ENCODE measurements around the gene APCDD1.
"Not testable (repeated sequence)": the region's sequence is repeated elsewhere in the genome, so short reads cannot be mapped to it uniquely, and the experiment has no call there.

APCDD1 gene

DNA sequence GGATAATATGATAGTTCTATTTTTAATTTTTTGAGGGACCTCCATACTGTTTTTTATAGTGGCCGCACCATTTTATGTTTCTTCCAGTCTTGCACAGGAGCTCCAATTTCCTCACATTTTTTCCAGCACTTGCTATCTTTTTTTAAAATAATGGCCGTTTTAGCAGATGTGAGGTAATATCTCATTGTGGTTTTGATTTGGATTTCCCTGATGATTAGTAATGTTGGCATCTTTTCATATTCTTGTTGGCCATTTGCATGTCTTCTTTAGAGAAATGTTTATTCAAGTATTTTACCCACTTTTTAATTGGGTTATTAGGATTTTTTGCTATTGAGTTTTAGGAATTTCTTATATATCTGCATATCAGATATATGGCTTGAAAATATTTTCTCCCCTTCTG, 41.5 kb downstream of the APCDD1 start:
- ATAC-seq (no peak), DNase-seq (no peak)

DNA sequence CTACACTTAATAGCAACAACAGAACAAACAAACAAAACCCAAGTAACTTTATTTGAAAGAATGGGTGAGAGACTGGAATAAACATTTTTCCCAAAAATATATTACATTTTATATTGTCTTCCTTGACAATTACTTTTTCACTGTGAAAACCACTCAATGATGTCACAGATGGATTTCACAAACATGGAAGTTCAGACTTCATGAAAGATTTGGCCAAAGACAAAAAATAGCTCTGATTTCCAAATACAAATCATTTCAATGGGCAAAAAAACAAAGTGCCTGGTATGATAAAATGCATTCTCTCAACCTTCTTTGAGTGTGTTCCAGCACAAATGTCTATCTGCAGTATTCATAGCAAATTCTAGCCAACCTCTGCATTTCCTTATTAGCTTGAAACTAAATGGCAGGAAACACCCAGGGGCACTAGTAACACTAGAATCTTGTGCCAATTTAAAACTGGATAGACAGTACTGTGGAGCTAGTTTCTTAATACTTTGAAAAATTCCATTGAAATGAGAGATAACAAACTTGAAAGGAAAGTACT, 42.8 kb downstream of the APCDD1 start:
- ATAC-seq = no peak
- no peak for DNase-seq

DNA sequence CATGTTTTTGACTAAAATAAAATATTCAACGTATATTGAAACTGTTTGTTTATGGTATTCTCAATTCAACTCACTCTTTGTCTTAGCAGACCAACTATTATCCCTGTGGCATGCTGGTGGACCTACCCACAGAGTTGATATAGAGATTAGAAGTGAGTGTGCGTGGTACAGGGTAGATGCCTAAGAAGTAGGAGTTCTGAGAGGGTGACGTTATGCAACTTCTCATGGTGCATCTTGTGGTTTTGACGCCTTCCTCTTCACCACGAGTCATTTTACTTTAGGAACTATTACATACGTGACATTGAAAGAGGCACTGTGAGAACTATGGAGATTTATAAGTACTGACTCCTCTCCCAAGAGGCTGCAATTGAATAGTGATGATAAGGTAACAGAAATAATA, 44.8 kb downstream of the APCDD1 start:
- ATAC-seq (peak; percentile 94), DNase-seq (no peak)

DNA sequence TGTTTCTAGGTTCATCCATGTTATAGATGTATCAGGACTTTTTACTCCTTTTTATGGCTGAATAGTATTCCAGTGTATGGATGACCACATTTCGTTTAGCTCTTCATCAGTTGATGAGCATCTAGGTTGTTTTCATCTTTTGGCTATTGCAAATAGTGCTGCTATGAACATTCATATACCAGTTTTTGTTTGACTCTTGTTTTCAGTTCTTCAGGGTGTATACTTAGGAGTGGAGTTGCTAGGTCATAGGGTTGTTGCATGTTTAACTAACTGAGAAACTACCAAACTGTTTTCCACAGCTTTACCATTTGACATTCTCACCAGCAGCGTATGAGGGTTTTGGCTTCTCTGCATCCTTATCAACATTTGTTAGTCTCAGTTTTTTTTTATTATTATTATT, 45.6 kb downstream of the APCDD1 start:
- DNase-seq = no peak
- ATAC-seq = no peak

DNA sequence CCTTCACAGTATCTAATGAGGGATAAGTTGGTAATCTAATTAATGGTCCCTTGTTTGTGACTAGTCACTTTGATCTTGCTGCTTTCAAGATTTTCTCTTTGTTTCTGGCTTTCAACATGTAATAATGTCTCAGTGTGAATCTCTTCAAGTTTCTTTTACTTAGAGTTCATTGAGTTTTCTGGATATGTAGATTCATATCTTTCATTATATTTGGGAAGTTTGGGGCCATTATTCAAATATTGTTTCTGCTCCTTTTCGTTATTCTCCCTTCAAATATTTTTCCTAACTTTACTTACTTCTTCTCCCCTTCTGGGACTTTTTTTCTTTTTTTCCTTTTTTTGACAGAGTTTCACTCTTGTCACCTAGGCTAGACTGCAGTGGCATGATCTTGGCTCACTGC, 50.3 kb downstream of the APCDD1 start:
- DNase-seq = no peak
- ATAC-seq = no peak

DNA sequence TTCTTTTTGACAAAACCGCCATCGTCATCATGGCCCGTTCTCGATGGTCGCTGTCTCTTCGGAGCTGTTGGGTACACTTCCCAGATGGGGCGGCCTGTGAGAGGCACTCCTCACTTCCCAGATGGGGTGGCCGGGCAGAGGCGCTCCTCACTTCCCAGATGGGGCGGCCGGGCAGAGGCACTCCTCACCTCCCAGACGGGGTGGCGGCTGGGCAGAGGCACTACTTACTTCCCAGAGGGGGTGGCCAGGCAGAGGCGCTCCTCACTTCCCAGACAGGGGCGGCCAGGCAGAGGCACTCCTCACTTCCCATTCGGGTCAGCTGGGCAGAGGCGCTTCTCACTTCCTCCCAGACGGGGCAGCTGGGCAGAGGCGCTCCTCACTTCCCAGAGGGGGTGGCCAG, 51.5 kb downstream of the APCDD1 start:
- DNase-seq, ATAC-seq: not testable (repeated sequence)

DNA sequence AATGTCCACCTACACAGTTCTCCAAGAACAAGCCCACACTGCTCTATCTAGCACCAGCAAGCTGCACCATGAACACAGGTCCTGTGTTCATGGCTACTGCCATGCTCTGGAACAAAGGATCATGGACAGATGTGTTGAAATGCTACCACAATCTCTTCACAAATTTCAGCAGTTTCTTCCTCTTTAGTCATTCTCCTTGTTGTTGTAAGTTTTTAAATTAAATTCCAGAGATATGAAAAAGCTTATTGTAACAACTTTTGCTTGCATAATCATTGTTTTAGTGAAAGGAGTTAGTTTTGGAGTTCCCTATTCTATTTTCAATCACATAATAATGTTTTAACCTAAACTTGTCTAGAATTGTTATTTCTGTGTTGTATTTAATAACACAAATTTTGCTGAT, 54.2 kb downstream of the APCDD1 start:
- ATAC-seq = no peak
- no peak for DNase-seq

DNA sequence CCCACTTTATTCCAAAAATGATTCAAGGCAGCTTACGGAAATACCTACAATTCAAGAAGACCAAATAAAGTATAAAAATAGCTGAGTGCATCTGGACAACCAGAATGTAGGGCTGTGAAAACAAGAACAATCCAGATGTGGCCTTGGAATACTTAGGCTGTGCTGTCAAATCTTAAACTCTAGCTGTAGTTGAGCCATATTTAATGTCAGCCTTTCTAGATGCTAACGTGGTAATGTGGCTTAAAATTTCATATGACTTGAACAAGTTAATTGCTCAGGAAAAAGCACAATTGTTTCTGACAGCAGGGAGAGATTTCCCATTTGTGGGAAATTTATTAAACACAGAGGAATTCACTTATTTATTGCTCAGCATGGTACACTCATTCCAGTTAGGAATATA, 56.8 kb downstream of the APCDD1 start:
- no peak for ATAC-seq

DNA sequence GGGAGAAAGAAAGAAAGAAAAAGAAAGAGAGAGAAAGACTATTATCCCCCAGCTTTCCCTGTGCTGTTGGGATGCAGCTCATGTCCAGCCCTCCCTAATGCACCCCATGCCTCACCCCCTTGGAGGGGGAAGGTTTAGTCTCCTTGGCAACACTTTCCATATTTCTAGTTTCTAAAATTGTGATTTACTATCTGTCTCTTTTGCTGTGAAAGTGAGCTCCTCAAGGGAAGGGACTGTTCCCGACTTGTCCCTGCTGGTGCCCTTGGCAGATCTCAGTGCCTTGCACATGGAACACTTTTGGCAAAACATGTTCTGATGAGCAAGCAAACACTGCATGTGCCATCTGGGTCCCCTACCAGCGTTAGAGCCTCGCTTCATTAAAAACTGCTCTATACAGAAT, 59.6 kb downstream of the APCDD1 start:
- ATAC-seq (no peak), DNase-seq (no peak)

More for the DNA sequence above, 56.8 kb downstream of the APCDD1 start:
- no peak for DNase-seq

DNA sequence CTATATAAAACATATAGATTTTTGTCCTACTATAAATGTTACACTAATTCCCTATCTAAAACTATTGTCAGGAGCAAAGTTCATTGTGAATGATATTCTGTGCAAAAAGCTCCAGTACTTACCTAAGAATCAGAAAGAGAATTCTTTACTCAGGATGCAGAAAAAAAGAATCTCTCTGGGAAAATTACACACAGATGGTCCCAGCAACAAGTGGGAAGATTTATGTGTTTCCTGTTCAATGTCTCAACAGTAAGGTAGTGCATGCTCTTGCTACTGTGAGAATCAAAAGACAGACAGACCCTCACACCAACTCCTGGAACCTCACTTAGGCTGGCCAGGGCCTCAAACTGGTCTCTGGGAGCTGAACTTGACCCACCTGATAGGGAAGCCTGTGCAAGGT, 60.2 kb downstream of the APCDD1 start:
- DNase-seq = no peak
- ATAC-seq = no peak

DNA sequence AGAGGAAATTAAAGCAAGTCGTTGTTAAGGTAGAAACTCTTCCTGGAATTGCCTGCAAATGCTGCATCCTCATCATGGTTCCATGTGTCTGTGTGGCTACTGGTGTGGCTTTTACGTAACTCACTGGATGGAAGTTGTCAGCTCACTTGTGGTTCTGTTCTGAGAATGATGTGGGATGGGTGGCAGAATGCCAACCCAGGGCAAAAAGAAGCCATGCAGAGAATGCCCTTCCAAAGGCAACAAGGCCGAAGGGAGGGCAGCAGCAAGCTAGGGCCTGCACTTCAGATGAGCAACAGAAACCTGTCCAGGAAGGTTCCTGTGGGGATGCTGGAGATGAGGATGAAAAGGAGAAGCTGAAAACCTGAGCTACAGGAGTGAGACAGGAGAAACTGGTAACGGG, 61.0 kb downstream of the APCDD1 start:
- DNase-seq (no peak), ATAC-seq (no peak)

DNA sequence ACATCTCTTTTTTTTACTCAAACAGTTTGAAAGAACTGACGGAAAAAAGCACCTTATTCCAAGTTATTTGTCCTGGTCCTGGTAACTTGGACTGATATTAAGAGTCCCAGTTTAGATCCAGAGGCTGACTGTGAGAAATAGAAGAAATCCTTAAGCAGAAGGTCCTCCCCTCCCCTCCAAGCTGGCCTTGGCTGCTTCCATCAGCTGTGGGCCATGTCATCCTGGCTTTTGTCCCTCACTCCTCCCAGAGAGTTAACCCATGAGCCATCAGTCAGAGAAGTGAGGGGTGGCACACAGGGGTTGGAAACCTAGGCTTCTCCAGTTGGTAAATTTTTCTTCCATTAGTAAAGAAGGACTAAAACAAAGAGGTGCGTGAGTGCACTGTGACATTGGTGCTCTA, 61.6 kb downstream of the APCDD1 start:
- ATAC-seq (no peak), DNase-seq (no peak)

DNA sequence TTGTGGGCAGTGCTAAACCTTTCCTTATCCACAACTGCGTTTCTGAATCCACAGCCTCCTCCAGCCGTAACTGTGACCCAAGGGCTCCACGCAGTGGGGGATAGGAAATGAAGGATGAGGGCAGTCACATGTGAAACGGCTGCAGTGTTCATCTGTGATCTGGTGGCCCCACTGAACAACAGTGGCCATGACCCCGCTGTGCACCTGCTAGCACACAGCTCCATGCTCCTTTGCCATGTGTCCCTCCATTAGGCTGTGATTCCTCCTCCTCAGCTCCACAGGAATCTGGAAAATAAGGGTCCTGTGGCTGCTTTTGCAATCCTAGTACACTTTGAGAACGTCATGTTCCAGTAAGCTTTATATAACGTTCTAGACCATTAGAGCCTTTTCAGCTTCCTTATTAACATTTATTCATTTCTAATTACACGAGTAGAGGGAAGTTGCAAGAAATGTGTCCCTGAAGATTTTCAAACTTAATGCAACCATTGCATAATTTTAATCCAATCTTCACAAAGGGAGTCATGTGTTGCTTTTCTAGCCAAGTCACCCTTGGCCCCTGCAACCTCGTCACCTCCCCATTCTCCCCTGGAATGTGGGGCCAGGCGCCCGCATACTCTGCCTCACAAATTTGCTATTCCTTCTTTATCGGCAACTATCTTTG, 64.3 kb downstream of the APCDD1 start:
- DNase-seq (no peak), ATAC-seq (no peak)

DNA sequence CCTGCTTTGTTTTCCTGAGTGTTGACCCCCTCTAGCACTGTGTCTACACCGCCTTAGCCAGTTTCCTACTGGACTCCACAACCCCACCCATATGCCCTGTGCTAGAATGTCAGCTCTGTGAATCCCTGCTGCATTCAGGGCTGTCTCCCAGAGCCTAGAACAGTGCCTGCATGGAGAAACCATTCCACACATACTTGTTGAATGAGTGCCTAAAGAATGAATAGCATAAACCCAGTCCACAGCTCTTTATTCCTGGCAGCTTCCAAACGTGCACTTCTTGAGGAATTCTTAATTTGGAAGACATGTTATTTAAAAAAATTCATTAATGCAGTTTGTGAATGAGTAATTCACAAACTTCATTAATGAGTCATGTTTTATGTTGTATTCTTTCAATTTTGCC, 64.9 kb downstream of the APCDD1 start:
- DNase-seq (no peak), ATAC-seq (no peak)

DNA sequence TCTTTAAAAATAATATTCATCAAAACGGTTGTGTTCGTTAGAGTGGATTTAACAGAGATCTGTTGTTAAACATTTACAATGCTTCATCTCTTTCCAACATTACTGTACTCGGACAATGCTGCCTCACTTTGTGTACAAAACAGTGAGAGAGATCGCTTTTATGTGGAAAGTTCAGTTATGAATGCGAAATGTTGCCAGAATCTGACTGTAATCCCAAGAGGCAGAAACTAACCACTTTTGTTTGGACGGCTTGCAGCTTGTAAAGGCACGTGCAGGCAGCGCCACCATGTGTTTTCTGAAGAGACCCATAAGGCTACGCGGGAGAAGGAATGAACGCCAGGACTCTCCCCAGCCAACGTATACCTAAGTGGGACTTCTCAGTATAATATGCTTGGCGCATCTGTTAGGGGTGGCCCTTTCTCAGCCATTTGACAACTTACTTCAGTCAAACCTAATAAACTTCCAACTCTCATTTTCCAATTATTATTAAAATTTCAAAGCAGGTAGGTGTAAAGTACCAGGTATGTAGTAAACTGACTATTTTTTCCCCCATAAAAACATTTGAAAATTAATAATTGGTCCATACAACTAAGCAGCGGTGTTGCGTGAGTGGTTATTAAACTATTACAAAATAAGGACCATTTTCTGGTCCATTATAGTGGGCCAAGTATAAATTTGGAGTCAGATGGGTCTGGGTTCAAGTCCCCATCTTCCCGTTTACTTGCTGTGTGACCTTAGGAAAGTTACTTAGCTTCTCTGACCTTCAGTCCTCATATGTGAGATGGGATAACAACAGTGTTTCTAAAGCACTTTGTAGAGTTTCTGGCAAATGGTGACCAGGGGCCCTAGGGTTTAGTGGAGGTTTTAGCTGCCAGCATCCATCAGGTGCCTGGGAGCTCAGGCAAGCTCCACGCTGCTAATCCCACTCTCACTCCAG, 65.8 kb downstream of the APCDD1 start:
- DNase-seq (peak; percentile 64), ATAC-seq (peak; percentile 80)

DNA sequence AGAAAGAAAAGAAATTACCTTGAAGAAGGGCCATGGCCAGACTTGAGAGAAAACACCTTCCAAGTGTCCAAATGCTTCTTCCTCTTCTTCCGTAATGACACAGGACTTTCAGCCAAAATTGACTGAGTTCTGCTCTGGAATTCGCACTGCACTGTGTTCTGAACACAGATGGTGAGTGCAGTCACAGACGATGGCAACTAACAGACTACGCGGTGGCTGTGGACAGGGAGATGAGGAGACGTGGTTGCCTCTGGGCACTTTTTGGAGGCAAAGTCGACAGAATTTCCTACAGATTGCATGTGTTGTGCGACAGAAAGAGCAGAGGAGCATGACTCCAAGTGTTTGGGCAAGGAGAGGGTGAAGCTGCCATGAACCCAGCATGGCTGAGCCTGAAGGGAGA, 67.1 kb downstream of the APCDD1 start:
- no peak for ATAC-seq

DNA sequence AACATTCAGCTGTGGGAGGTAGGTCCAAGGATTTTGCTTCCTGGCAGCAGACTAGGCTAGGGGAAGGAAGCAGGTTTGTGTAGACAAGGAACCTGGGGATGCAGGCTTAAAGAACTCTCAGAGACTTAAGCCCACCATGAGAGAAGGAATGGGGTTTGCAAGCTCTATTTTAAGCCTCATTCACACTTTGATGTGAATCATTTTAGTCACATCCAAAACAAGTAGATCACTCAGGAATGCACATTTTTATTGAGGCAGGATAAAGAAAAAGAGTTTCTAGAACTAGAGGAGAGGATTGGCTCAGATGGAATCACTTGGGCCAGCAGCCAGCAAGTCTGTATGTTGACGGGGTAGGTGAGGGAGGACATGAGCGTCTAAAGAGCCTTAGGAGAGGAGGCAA, 68.1 kb downstream of the APCDD1 start:
- ATAC-seq (no peak), DNase-seq (no peak)

More for the DNA sequence above, 67.1 kb downstream of the APCDD1 start:
- DNase-seq = no peak

DNA sequence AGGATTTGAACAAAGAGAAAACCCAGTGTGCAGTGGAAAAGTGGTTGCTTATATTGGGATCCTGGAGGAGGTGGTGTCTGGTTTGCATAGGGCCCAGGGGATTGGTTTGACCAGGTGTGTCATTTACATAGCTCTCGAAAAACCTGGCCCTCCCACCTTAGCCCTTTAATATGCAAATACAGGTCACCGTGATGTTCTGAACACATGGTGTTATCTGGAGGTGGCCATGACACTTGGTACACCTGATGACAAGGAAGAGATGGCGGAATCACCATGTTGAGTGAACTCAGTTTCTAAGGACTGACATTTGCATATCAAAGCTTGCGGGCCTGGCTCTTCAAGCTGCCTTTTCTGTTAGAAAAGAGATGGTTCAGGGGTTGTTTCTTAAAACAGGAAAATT, 69.1 kb downstream of the APCDD1 start:
- ATAC-seq (no peak), DNase-seq (no peak)

DNA sequence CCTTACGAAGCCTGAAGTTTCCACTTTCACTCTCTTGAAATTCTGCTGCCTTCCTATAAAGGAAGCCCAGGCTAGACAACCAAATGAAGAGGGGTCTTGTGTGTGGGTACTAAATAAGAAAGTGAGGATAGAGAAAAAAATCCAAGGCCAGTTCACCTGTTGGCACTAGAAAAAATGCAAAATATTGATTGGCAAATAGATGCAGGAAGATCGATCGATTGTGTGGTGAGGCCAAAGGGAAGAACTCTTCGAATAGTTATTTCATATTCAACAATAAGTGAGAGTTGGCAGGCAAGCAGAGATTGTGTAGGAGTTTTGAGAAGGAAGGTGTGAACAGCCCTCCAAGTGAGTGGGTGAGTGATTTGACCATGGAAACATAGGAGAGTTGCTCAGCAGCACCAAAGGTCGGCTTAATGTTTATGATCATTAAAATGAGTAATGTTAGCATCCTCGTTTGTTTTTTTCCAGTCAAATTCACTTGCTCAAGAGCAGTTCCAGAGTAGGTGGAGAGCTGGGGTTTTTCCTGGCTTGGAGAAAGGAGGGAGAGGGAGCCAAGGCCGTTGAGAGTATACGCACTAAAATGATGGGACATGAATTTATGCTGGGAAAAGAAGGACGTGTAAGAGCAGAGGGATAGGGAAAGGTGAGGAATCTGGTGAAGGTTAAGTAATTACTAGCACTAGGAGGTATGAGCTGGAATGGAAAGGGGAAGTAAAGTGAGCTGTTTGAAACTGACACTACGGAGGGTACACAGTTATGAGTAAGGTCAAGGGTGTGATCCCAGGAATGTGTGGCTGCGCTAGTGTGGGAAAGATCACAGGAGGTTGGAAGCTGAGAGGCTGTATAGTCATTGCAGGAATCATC, 70.3 kb downstream of the APCDD1 start:
- ATAC-seq = no peak
- no peak for DNase-seq

DNA sequence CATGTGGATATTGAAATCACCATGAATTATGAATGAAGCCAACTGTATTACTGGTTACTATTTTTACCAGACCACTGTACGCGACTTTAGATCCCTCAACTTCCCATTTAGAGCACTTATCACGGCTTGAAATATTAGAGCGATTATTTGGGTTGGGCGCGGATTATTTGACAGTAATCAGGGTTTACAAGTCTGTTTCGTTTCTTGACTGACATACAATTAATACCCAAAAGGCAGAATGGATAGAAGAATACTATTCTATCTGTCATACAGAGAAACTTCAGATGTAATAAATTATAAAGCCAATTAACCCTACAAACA, 70.9 kb downstream of the APCDD1 start:
- ATAC-seq = no peak
- no peak for DNase-seq

DNA sequence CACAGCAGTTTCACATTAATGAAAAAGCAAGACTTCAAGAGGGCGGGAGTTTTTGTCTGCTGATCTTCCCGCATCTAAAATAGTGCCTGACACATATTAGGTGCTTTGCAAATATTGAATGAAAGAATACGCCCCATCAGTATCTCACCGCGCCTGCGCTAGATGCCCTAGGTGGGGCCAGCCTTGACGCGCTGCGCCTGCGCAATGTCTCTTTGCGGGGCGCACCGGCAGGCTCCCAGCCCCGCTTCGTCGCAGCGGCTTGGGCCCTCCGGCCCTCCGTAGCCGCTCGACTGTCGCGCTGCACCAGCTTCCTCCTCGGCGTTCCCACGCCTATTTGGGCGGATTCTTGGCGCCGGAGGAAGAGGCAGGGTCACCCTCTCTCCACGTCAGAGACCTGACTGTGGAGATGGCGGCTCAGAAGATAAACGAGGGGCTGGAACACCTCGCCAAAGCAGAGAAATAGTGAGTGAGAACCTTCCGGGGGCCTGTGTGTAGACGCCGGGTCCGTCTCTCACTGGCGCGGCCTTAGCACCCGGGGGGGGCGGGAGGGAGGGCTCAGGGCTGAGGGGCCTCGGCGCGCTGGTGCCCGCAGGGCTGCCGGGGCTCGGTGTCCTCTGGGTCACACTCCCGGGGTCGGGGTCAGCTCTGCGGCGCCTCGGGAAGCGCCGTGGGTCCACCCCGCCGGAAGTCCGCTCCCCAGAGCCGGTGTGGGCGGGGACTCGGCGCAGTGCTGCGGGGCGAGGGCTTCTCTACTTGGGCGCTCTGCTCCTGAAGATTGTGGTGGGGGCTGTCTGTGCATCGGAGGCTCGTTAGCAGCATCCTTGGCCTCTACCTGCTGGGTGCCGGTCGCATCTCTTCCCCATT, 71.5 kb downstream of the APCDD1 start, which contains the start of gene NAPG:
NAPG (plus strand) TSS at position 331 of the 864 bp plus-strand sequence; CDS start at position 407, 76 bp downstream.
- peak; percentile 87 for ATAC-seq
- DNase-seq = peak; percentile 91

Data from stimulated activated naive CD8-positive, alpha-beta T cell treated with anti-CD3 and anti-CD28 coated beads, Interleukin-15, Interleukin-2, amounts not matched to agents 100 U/mL and 50 U/mL, for 24 hours (primary cell).